ENCODE data around the gene ALOXE3.
A peak's percentile ranks its signal among the peaks of the same experiment; 100 is the strongest.

Gene ALOXE3

GRCh38 chr17:8096541-8096940 is 21.8 kb downstream of the ALOXE3 start:
- H3K4me1 ChIP-seq (ENCODE audit: insufficient read depth, low read length), result no peaks in the 10 kb centered on the region
- H3K9me3 ChIP-seq (ENCODE audit: low read length), result no peaks in the 10 kb centered on the region
- no peak overlapping the region for H3K4me3 ChIP-seq (ENCODE audit: low read depth in 1 of 2, low read length in 2 of 2)
- H3K9ac ChIP-seq (ENCODE audit: low read length), result no peak overlapping the region
- H3K27me3 ChIP-seq (ENCODE audit: control insufficient read depth in 1 of 2, insufficient read depth in 2 of 2, low read length in 2 of 2), result peaks cover 0 to 5% of the 10 kb centered on the region in 2 donors
- no peaks in the 10 kb centered on the region for H3K36me3 ChIP-seq (ENCODE audit: insufficient read depth, low read length)
- no peak overlapping the region for H3K27ac ChIP-seq (ENCODE audit: low read depth, low read length)

- no peaks in the 10 kb centered on the region for H3K4me1 ChIP-seq (ENCODE audit: insufficient read depth, low read length)
- H3K4me3 ChIP-seq (ENCODE audit: low read depth in 1 of 2, low read length in 2 of 2), result no peak overlapping the region
- H3K9me3 ChIP-seq (ENCODE audit: low read length), result no peaks in the 10 kb centered on the region
- no peak overlapping the region for H3K9ac ChIP-seq (ENCODE audit: low read length)
- H3K27me3 ChIP-seq (ENCODE audit: control insufficient read depth in 1 of 2, insufficient read depth in 2 of 2, low read length in 2 of 2), result peaks cover 0 to 5% of the 10 kb centered on the region in 2 donors
- H3K27ac ChIP-seq (ENCODE audit: low read depth, low read length), result no peak overlapping the region
- H3K36me3 ChIP-seq (ENCODE audit: insufficient read depth, low read length), result no peaks in the 10 kb centered on the region
Observed at GRCh38 chr17:8095361-8095760, 23.0 kb downstream of the ALOXE3 start.

- Histone ChIP-seq H3K27ac (ENCODE audit: low read depth, low read length) (no peak overlapping the region), H3K4me1 (ENCODE audit: insufficient read depth, low read length) (no peaks in the 10 kb centered on the region), H3K36me3 (ENCODE audit: insufficient read depth, low read length) (no peaks in the 10 kb centered on the region), H3K27me3 (ENCODE audit: control insufficient read depth in 1 of 2, insufficient read depth in 2 of 2, low read length in 2 of 2) (peaks cover 4 to 5% of the 10 kb centered on the region in 2 donors), H3K9me3 (ENCODE audit: low read length) (no peaks in the 10 kb centered on the region), H3K9ac (ENCODE audit: low read length) (no peak overlapping the region), H3K4me3 (ENCODE audit: low read depth in 1 of 2, low read length in 2 of 2) (no peak overlapping the region)
Observed at GRCh38 chr17:8091033-8091687, 27.2 kb downstream of the ALOXE3 start.

- Histone ChIP-seq H3K27me3 (ENCODE audit: control insufficient read depth in 1 of 2, insufficient read depth in 2 of 2, low read length in 2 of 2) (peaks cover 5 to 11% of the 10 kb centered on the region in 2 donors), H3K27ac (ENCODE audit: low read depth, low read length) (no peak overlapping the region), H3K9me3 (ENCODE audit: low read length) (no peaks in the 10 kb centered on the region), H3K36me3 (ENCODE audit: insufficient read depth, low read length) (no peaks in the 10 kb centered on the region), H3K9ac (ENCODE audit: low read length) (no peak overlapping the region), H3K4me3 (ENCODE audit: low read depth in 1 of 2, low read length in 2 of 2) (no peak overlapping the region), H3K4me1 (ENCODE audit: insufficient read depth, low read length) (no peaks in the 10 kb centered on the region)
Observed at GRCh38 chr17:8089728-8090127, 28.6 kb downstream of the ALOXE3 start.

- H3K9me3 ChIP-seq (ENCODE audit: low read length), result no peaks in the 10 kb centered on the region
- H3K27ac ChIP-seq (ENCODE audit: low read depth, low read length), result no peak overlapping the region
- no peak overlapping the region for H3K4me3 ChIP-seq (ENCODE audit: low read depth in 1 of 2, low read length in 2 of 2)
Observed at GRCh38 chr17:8087952-8088230, 30.4 kb downstream of the ALOXE3 start.

GRCh38 chr17:8087075-8087951 is 31.0 kb downstream of the ALOXE3 start, which contains the start of gene ALOX12B:
ALOX12B (minus strand) TSS chr17:8087716; CDS start chr17:8087442, 274 bp downstream.
- H3K9me3 ChIP-seq (ENCODE audit: low read length), result no peaks in the 10 kb centered on the region
- peaks cover 0 to 18% of the 10 kb centered on the region in 2 donors for H3K27me3 ChIP-seq (ENCODE audit: control insufficient read depth in 1 of 2, insufficient read depth in 2 of 2, low read length in 2 of 2)

More at GRCh38 chr17:8087952-8088230, 30.4 kb downstream of the ALOXE3 start:
- Histone ChIP-seq H3K9ac (ENCODE audit: low read length) (no peak overlapping the region), H3K36me3 (ENCODE audit: insufficient read depth, low read length) (no peaks in the 10 kb centered on the region), H3K4me1 (ENCODE audit: insufficient read depth, low read length) (no peaks in the 10 kb centered on the region), H3K27me3 (ENCODE audit: control insufficient read depth in 1 of 2, insufficient read depth in 2 of 2, low read length in 2 of 2) (peaks cover 5 to 18% of the 10 kb centered on the region in 2 donors)

GRCh38 chr17:8084250-8084649 is 34.1 kb downstream of the ALOXE3 start:
- no peaks in the 10 kb centered on the region for H3K36me3 ChIP-seq (ENCODE audit: insufficient read depth, low read length)
- H3K9me3 ChIP-seq (ENCODE audit: low read length), result no peaks in the 10 kb centered on the region

More at GRCh38 chr17:8087075-8087951, 31.0 kb downstream of the ALOXE3 start, which contains the start of gene ALOX12B:
- H3K4me3 ChIP-seq (ENCODE audit: low read depth in 1 of 2, low read length in 2 of 2), result no peak within 1 kb of the TSS
- no peak within 1 kb of the TSS for H3K9ac ChIP-seq (ENCODE audit: low read length)
- no peaks in the 10 kb centered on the region for H3K4me1 ChIP-seq (ENCODE audit: insufficient read depth, low read length)
- H3K36me3 ChIP-seq (ENCODE audit: insufficient read depth, low read length), result no peaks in the 10 kb centered on the region
- H3K27ac ChIP-seq (ENCODE audit: low read depth, low read length), result no peak within 1 kb of the TSS

GRCh38 chr17:8082292-8082691 is 36.0 kb downstream of the ALOXE3 start:
- peaks cover 5% of the 10 kb centered on the region for H3K4me1 ChIP-seq (ENCODE audit: insufficient read depth, low read length)
- H3K27me3 ChIP-seq (ENCODE audit: control insufficient read depth in 1 of 2, insufficient read depth in 2 of 2, low read length in 2 of 2), result peaks cover 13 to 53% of the 10 kb centered on the region in 2 donors
- no peaks in the 10 kb centered on the region for H3K36me3 ChIP-seq (ENCODE audit: insufficient read depth, low read length)
- H3K4me3 ChIP-seq (ENCODE audit: low read depth in 1 of 2, low read length in 2 of 2), result no peak overlapping the region
- H3K9ac ChIP-seq (ENCODE audit: low read length), result no peak overlapping the region
- no peak overlapping the region for H3K27ac ChIP-seq (ENCODE audit: low read depth, low read length)
- H3K9me3 ChIP-seq (ENCODE audit: low read length), result no peaks in the 10 kb centered on the region

More at GRCh38 chr17:8084250-8084649, 34.1 kb downstream of the ALOXE3 start:
- Histone ChIP-seq H3K27me3 (ENCODE audit: control insufficient read depth in 1 of 2, insufficient read depth in 2 of 2, low read length in 2 of 2) (peaks cover 11 to 40% of the 10 kb centered on the region in 2 donors), H3K27ac (ENCODE audit: low read depth, low read length) (no peak overlapping the region), H3K4me3 (ENCODE audit: low read depth in 1 of 2, low read length in 2 of 2) (no peak overlapping the region), H3K9ac (ENCODE audit: low read length) (no peak overlapping the region), H3K4me1 (ENCODE audit: insufficient read depth, low read length) (peaks cover 5% of the 10 kb centered on the region)

- Histone ChIP-seq H3K27ac (ENCODE audit: low read depth, low read length) (no peak overlapping the region), H3K4me1 (ENCODE audit: insufficient read depth, low read length) (peaks cover 5% of the 10 kb centered on the region), H3K9me3 (ENCODE audit: low read length) (no peaks in the 10 kb centered on the region), H3K4me3 (ENCODE audit: low read depth in 1 of 2, low read length in 2 of 2) (no peak overlapping the region), H3K9ac (ENCODE audit: low read length) (no peak overlapping the region), H3K36me3 (ENCODE audit: insufficient read depth, low read length) (no peaks in the 10 kb centered on the region), H3K27me3 (ENCODE audit: control insufficient read depth in 1 of 2, insufficient read depth in 2 of 2, low read length in 2 of 2) (peaks cover 17 to 56% of the 10 kb centered on the region in 2 donors)
Observed at GRCh38 chr17:8081876-8082275, 36.4 kb downstream of the ALOXE3 start.

GRCh38 chr17:8080799-8081219 is 37.5 kb downstream of the ALOXE3 start:
- Histone ChIP-seq H3K36me3 (ENCODE audit: insufficient read depth, low read length) (no peaks in the 10 kb centered on the region), H3K27me3 (ENCODE audit: control insufficient read depth in 1 of 2, insufficient read depth in 2 of 2, low read length in 2 of 2) (peaks cover 21 to 64% of the 10 kb centered on the region in 2 donors), H3K4me1 (ENCODE audit: insufficient read depth, low read length) (peaks cover 5% of the 10 kb centered on the region), H3K27ac (ENCODE audit: low read depth, low read length) (no peak overlapping the region), H3K9me3 (ENCODE audit: low read length) (no peaks in the 10 kb centered on the region), H3K4me3 (ENCODE audit: low read depth in 1 of 2, low read length in 2 of 2) (no peak overlapping the region), H3K9ac (ENCODE audit: low read length) (no peak overlapping the region)

GRCh38 chr17:8080208-8080798 is 38.0 kb downstream of the ALOXE3 start:
- no peaks in the 10 kb centered on the region for H3K36me3 ChIP-seq (ENCODE audit: insufficient read depth, low read length)
- no peak overlapping the region for H3K27ac ChIP-seq (ENCODE audit: low read depth, low read length)
- H3K4me3 ChIP-seq (ENCODE audit: low read depth in 1 of 2, low read length in 2 of 2), result peak overlapping the region in 1 of 2 donors; percentile 55
- H3K9ac ChIP-seq (ENCODE audit: low read length), result no peak overlapping the region
- no peaks in the 10 kb centered on the region for H3K9me3 ChIP-seq (ENCODE audit: low read length)
- H3K4me1 ChIP-seq (ENCODE audit: insufficient read depth, low read length), result peaks cover 5% of the 10 kb centered on the region
- peaks cover 26 to 65% of the 10 kb centered on the region in 2 donors for H3K27me3 ChIP-seq (ENCODE audit: control insufficient read depth in 1 of 2, insufficient read depth in 2 of 2, low read length in 2 of 2)
